Measurements from ENCODE around the gene MAPT.
"Not testable (repeated sequence)": the region's sequence is repeated elsewhere in the genome, so short reads cannot be mapped to it uniquely, and the experiment has no call there.

The MAPT gene

DNA sequence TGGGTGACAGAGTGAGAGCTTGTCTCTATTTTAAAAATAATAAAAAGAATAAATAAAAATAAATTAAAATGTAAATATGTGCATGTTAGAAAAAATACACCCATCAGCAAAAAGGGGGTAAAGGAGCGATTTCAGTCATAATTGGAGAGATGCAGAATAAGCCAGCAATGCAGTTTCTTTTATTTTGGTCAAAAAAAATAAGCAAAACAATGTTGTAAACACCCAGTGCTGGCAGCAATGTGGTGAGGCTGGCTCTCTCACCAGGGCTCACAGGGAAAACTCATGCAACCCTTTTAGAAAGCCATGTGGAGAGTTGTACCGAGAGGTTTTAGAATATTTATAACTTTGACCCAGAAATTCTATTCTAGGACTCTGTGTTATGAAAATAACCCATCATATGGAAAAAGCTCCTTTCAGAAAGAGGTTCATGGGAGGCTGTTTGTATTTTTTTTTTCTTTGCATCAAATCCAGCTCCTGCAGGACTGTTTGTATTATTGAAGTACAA lies 113.2 kb downstream of the MAPT start:
- ATAC-seq = no peak
- no peaks in the 10 kb centered on the region for H3K27me3 Mint-ChIP-seq

DNA sequence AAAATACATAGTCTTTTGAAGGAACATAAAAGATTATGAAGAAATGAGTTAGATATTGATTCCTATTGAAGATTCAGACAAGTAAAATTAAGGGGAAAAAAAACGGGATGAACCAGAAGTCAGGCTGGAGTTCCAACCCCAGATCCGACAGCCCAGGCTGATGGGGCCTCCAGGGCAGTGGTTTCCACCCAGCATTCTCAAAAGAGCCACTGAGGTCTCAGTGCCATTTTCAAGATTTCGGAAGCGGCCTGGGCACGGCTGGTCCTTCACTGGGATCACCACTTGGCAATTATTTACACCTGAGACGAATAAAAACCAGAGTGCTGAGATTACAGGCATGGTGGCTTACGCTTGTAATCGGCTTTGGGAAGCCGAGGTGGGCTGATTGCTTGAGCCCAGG lies 114.2 kb downstream of the MAPT start:
- DNase-seq (no peak), ATAC-seq (no peak)
- Mint-ChIP-seq H3K4me3 (no peak overlapping the region), H3K27me3 (no peaks in the 10 kb centered on the region), H3K9me3 (no peaks in the 10 kb centered on the region), H3K36me3 (ENCODE audit: low read depth) (no peaks in the 10 kb centered on the region), H3K4me1 (peaks cover under 1% of the 10 kb centered on the region), H3K27ac (no peak overlapping the region)

More for the DNA sequence above, 113.2 kb downstream of the MAPT start:
- no peaks in the 10 kb centered on the region for H3K9me3 Mint-ChIP-seq
- H3K4me1 Mint-ChIP-seq = peaks cover 3% of the 10 kb centered on the region
- no peak for DNase-seq
- no peak overlapping the region for H3K27ac Mint-ChIP-seq
- no peak overlapping the region for H3K4me3 Mint-ChIP-seq
- no peaks in the 10 kb centered on the region for H3K36me3 Mint-ChIP-seq (ENCODE audit: low read depth)

DNA sequence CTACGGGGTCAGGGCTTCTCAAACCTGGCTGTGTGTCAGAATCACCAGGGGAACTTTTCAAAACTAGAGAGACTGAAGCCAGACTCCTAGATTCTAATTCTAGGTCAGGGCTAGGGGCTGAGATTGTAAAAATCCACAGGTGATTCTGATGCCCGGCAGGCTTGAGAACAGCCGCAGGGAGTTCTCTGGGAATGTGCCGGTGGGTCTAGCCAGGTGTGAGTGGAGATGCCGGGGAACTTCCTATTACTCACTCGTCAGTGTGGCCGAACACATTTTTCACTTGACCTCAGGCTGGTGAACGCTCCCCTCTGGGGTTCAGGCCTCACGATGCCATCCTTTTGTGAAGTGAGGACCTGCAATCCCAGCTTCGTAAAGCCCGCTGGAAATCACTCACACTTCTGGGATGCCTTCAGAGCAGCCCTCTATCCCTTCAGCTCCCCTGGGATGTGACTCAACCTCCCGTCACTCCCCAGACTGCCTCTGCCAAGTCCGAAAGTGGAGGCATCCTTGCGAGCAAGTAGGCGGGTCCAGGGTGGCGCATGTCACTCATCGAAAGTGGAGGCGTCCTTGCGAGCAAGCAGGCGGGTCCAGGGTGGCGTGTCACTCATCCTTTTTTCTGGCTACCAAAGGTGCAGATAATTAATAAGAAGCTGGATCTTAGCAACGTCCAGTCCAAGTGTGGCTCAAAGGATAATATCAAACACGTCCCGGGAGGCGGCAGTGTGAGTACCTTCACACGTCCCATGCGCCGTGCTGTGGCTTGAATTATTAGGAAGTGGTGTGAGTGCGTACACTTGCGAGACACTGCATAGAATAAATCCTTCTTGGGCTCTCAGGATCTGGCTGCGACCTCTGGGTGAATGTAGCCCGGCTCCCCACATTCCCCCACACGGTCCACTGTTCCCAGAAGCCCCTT lies 115.6 kb downstream of the MAPT start:
- H3K4me3 Mint-ChIP-seq = no peak overlapping the region
- H3K9me3 Mint-ChIP-seq = no peaks in the 10 kb centered on the region
- no peaks in the 10 kb centered on the region for H3K27me3 Mint-ChIP-seq
- H3K27ac Mint-ChIP-seq = no peak overlapping the region
- H3K4me1 Mint-ChIP-seq = no peaks in the 10 kb centered on the region
- ATAC-seq (no peak), DNase-seq (no peak)
- H3K36me3 Mint-ChIP-seq (ENCODE audit: low read depth) = no peaks in the 10 kb centered on the region

DNA sequence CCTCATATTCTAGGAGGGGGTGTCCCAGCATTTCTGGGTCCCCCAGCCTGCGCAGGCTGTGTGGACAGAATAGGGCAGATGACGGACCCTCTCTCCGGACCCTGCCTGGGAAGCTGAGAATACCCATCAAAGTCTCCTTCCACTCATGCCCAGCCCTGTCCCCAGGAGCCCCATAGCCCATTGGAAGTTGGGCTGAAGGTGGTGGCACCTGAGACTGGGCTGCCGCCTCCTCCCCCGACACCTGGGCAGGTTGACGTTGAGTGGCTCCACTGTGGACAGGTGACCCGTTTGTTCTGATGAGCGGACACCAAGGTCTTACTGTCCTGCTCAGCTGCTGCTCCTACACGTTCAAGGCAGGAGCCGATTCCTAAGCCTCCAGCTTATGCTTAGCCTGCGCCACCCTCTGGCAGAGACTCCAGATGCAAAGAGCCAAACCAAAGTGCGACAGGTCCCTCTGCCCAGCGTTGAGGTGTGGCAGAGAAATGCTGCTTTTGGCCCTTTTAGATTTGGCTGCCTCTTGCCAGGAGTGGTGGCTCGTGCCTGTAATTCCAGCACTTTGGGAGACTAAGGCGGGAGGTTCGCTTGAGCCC lies 116.3 kb downstream of the MAPT start:
- Mint-ChIP-seq H3K27ac (no peak overlapping the region), H3K36me3 (ENCODE audit: low read depth) (no peaks in the 10 kb centered on the region), H3K27me3 (no peaks in the 10 kb centered on the region), H3K4me3 (no peak overlapping the region), H3K9me3 (no peaks in the 10 kb centered on the region), H3K4me1 (no peaks in the 10 kb centered on the region)
- no peak for DNase-seq
- no peak for ATAC-seq

DNA sequence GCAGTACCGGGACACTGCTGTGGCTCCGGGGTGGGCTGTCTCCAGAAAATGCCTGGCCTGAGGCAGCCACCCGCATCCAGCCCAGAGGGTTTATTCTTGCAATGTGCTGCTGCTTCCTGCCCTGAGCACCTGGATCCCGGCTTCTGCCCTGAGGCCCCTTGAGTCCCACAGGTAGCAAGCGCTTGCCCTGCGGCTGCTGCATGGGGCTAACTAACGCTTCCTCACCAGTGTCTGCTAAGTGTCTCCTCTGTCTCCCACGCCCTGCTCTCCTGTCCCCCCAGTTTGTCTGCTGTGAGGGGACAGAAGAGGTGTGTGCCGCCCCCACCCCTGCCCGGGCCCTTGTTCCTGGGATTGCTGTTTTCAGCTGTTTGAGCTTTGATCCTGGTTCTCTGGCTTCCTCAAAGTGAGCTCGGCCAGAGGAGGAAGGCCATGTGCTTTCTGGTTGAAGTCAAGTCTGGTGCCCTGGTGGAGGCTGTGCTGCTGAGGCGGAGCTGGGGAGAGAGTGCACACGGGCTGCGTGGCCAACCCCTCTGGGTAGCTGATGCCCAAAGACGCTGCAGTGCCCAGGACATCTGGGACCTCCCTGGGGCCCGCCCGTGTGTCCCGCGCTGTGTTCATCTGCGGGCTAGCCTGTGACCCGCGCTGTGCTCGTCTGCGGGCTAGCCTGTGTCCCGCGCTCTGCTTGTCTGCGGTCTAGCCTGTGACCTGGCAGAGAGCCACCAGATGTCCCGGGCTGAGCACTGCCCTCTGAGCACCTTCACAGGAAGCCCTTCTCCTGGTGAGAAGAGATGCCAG lies 117.6 kb downstream of the MAPT start:
- Mint-ChIP-seq H3K27ac (no peak overlapping the region), H3K9me3 (no peaks in the 10 kb centered on the region), H3K36me3 (ENCODE audit: low read depth) (no peaks in the 10 kb centered on the region), H3K4me3 (no peak overlapping the region), H3K27me3 (no peaks in the 10 kb centered on the region), H3K4me1 (no peaks in the 10 kb centered on the region)
- ATAC-seq = no peak
- no peak for DNase-seq

DNA sequence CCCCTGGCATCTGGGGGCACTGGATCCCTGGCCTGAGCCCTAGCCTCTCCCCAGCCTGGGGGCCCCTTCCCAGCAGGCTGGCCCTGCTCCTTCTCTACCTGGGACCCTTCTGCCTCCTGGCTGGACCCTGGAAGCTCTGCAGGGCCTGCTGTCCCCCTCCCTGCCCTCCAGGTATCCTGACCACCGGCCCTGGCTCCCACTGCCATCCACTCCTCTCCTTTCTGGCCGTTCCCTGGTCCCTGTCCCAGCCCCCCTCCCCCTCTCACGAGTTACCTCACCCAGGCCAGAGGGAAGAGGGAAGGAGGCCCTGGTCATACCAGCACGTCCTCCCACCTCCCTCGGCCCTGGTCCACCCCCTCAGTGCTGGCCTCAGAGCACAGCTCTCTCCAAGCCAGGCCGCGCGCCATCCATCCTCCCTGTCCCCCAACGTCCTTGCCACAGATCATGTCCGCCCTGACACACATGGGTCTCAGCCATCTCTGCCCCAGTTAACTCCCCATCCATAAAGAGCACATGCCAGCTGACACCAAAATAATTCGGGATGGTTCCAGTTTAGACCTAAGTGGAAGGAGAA lies 118.2 kb downstream of the MAPT start:
- Mint-ChIP-seq H3K4me3 (no peak overlapping the region), H3K4me1 (no peaks in the 10 kb centered on the region), H3K27me3 (no peaks in the 10 kb centered on the region), H3K9me3 (no peaks in the 10 kb centered on the region), H3K36me3 (ENCODE audit: low read depth) (no peaks in the 10 kb centered on the region), H3K27ac (no peak overlapping the region)
- ATAC-seq (no peak), DNase-seq (no peak)

DNA sequence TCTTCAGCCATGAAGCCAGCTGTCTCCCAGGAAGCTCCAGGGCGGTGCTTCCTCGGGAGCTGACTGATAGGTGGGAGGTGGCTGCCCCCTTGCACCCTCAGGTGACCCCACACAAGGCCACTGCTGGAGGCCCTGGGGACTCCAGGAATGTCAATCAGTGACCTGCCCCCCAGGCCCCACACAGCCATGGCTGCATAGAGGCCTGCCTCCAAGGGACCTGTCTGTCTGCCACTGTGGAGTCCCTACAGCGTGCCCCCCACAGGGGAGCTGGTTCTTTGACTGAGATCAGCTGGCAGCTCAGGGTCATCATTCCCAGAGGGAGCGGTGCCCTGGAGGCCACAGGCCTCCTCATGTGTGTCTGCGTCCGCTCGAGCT lies 118.8 kb downstream of the MAPT start:
- H3K36me3 Mint-ChIP-seq (ENCODE audit: low read depth) = no peaks in the 10 kb centered on the region

DNA sequence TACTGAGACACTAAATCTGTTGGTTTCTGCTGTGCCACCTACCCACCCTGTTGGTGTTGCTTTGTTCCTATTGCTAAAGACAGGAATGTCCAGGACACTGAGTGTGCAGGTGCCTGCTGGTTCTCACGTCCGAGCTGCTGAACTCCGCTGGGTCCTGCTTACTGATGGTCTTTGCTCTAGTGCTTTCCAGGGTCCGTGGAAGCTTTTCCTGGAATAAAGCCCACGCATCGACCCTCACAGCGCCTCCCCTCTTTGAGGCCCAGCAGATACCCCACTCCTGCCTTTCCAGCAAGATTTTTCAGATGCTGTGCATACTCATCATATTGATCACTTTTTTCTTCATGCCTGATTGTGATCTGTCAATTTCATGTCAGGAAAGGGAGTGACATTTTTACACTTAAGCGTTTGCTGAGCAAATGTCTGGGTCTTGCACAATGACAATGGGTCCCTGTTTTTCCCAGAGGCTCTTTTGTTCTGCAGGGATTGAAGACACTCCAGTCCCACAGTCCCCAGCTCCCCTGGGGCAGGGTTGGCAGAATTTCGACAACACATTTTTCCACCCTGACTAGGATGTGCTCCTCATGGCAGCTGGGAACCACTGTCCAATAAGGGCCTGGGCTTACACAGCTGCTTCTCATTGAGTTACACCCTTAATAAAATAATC lies 119.3 kb downstream of the MAPT start:
- ATAC-seq (no peak), DNase-seq (no peak)
- H3K4me1 Mint-ChIP-seq = peaks cover 3% of the 10 kb centered on the region
- no peaks in the 10 kb centered on the region for H3K36me3 Mint-ChIP-seq (ENCODE audit: low read depth)
- peak overlapping the region; percentile 1 for H3K27ac Mint-ChIP-seq
- no peak overlapping the region for H3K4me3 Mint-ChIP-seq
- H3K27me3 Mint-ChIP-seq = no peaks in the 10 kb centered on the region
- H3K9me3 Mint-ChIP-seq = no peaks in the 10 kb centered on the region

More for the DNA sequence above, 118.8 kb downstream of the MAPT start:
- Mint-ChIP-seq H3K27me3 (no peaks in the 10 kb centered on the region), H3K9me3 (no peaks in the 10 kb centered on the region), H3K4me1 (no peaks in the 10 kb centered on the region), H3K4me3 (no peak overlapping the region), H3K27ac (no peak overlapping the region)
- ATAC-seq = no peak
- no peak for DNase-seq

DNA sequence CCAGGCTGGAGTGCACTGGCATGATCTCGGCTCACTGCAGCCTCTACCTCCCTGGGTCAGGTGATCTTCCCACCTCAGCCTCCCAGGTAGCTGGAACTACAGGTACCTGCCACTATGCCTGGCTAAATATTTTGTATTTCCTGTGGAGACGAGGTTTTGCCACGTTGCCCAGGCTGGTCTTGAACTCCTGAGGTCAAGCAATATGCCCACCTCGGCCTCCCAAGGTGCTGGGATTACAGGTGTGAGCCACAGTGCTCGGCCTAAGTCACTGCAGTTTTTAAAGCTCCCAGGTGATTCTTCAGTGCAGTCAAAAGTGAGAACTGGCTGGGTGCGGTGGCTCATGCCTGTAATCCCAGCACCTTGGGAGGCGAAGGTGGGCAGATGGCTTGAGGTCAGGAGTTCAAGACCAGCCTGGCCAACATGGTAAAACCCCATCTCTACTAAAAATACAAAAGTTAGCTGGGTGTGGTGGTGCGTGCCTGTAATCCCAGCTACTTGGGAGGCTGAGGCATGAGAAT lies 125.1 kb downstream of the MAPT start:
- not testable (repeated sequence) for ATAC-seq; H3K4me3 Mint-ChIP-seq; H3K36me3 Mint-ChIP-seq (ENCODE audit: low read depth); DNase-seq; H3K27me3 Mint-ChIP-seq; H3K9me3 Mint-ChIP-seq
- H3K4me1 Mint-ChIP-seq = peaks cover 30% of the 10 kb centered on the region
- peak overlapping the region; percentile 86 for H3K27ac Mint-ChIP-seq

DNA sequence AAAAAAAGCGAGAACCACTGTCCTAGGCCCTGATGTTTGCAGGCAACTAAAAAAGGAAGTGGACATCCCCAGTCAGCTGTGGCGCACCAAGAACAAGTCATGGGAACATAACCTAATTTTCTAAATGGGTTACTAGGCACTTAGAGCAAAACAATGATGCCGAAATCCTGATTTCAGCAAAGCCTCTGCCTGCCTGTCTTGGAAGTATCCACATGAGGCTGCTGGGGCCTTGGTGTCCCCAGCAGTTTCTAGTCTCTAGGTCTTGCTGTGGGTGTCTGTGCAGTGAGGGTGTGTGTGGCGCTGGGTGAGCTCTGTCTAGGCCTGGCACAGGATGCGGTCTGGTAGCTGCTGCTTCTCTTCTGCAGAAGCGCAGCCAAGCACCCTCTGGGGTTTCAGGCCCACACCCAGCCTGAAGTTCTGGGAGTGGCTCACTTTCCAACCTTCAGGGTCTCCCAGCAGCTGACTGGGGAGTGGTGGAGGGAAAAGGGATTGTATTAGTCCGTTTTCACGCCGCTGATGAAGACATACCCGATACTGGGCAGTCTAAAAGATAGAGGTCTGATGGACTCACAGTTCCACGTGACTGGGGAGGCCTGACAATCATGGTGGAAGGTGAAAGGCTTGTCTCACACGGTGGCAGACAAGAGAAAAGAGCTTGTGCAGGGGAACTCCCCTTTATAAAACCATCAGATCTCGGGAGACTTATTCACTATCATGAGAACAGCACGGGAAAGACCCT lies 125.8 kb downstream of the MAPT start:
- no peaks in the 10 kb centered on the region for H3K9me3 Mint-ChIP-seq
- peaks cover 30% of the 10 kb centered on the region for H3K4me1 Mint-ChIP-seq
- peak overlapping the region; percentile 86 for H3K27ac Mint-ChIP-seq
- peak overlapping the region; percentile 45 for H3K4me3 Mint-ChIP-seq
- H3K27me3 Mint-ChIP-seq = no peaks in the 10 kb centered on the region
- peaks cover 5% of the 10 kb centered on the region for H3K36me3 Mint-ChIP-seq (ENCODE audit: low read depth)
- DNase-seq (peak; percentile 42), ATAC-seq (peak; percentile 87)

DNA sequence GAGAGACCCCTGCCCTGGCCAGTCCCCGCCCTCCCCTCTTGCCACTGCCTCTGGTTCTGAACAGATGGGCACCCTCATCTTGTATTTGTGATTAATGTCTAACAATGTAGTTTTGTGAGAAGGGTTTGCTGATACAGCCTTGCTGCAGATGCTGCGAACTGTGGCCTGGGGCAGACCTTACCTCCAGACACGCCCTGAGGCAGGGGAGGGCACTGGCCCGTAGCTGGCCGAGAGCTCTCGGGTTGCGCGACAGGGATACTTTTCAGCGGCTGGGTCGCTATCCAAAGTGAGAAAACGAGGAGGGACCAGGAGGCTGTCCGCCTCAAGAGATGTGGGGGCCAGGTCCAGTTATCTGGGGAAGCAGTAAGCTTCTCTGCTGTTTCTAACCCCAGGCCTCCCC lies 126.6 kb downstream of the MAPT start:
- no peaks in the 10 kb centered on the region for H3K27me3 Mint-ChIP-seq
- H3K27ac Mint-ChIP-seq = peak overlapping the region; percentile 86
- ATAC-seq = peak; percentile 20

DNA sequence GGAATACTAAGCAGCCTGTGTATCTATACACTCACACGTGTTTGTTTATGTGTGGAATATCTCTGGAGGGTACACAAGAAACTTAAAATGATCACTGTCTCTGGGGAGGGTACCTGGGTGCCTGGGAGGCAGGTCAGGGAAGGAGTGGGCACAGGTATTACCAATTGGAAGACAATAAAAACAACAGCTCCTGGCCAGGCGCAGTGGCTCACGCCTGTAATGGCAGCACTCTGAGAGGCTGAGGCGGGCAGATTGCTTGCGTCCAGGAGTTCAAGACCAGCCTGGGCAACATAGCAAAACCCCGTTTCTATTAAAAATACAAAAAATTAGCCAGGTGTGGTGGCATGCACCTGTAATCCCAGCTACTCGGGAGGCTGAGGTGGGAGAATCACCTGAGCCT lies 129.0 kb downstream of the MAPT start:
- H3K9me3 Mint-ChIP-seq; H3K27me3 Mint-ChIP-seq; H3K27ac Mint-ChIP-seq; ATAC-seq; H3K36me3 Mint-ChIP-seq (ENCODE audit: low read depth); DNase-seq; H3K4me3 Mint-ChIP-seq: not testable (repeated sequence)
- H3K4me1 Mint-ChIP-seq = peaks cover 40% of the 10 kb centered on the region

More for the DNA sequence above, 126.6 kb downstream of the MAPT start:
- no peaks in the 10 kb centered on the region for H3K9me3 Mint-ChIP-seq
- H3K4me3 Mint-ChIP-seq = no peak overlapping the region
- H3K4me1 Mint-ChIP-seq = peaks cover 34% of the 10 kb centered on the region
- H3K36me3 Mint-ChIP-seq (ENCODE audit: low read depth) = peaks cover 5% of the 10 kb centered on the region
- DNase-seq = no peak

DNA sequence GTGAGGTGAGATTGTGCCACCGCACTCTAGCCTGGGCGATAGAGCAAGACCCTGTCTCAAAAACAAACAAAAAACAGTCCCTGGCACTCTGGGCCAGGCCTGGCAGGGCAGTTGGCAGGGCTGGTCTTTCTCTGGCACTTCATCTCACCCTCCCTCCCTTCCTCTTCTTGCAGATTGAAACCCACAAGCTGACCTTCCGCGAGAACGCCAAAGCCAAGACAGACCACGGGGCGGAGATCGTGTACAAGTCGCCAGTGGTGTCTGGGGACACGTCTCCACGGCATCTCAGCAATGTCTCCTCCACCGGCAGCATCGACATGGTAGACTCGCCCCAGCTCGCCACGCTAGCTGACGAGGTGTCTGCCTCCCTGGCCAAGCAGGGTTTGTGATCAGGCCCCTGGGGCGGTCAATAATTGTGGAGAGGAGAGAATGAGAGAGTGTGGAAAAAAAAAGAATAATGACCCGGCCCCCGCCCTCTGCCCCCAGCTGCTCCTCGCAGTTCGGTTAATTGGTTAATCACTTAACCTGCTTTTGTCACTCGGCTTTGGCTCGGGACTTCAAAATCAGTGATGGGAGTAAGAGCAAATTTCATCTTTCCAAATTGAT lies 129.5 kb downstream of the MAPT start:
- H3K27ac Mint-ChIP-seq = no peak overlapping the region
- no peaks in the 10 kb centered on the region for H3K27me3 Mint-ChIP-seq
- H3K36me3 Mint-ChIP-seq (ENCODE audit: low read depth) = peaks cover 5% of the 10 kb centered on the region
- DNase-seq = no peak
- no peak overlapping the region for H3K4me3 Mint-ChIP-seq
- no peaks in the 10 kb centered on the region for H3K9me3 Mint-ChIP-seq
- peaks cover 37% of the 10 kb centered on the region for H3K4me1 Mint-ChIP-seq
- ATAC-seq = no peak

Data from activated naive CD8-positive, alpha-beta T cell treated with anti-CD3 and anti-CD28 coated beads, Interleukin-2, amount 50 U/mL, for 24 hours (primary cell).